IMR-90 (cell line): ENCODE data around the gene MEGF8. TPM values are rescaled to one million over a fixed set of nuclear protein-coding genes. Genes with fewer than 3 reads are reported as not detected.

Experiments used
- ATAC-seq: fragments of 200-7000 bp; cut with Tn5 transposase; 2 replicates; pipeline ENCODE4 v1.9.1; 2020; ENCODE audit warnings: low read depth, mild to moderate bottlenecking, moderate library complexity
- BruUV-seq: library from RNA; stranded (reverse); fragments of 400-500 nt; replicated peaks from 2 replicates; lab custom pipeline; 2021; lab: Mats Ljungman, UMichigan
- CTCF ChIA-PET: fragments of 300-600 bp; formaldehyde crosslinking; extraction: SDS; loops from one replicate; lab custom pipeline; 2021; ENCODE audit warnings: antibody characterized with exemption; lab: Yijun Ruan, JAX
- POLR2A ChIA-PET: fragments of 300-600 bp; sonication (Branson Sonifier 250); formaldehyde crosslinking; loops from one replicate; lab custom pipeline; 2022; ENCODE audit warnings: antibody characterized with exemption; ENCODE audit not compliant: unreplicated experiment; lab: Charles Lee
- DNase-seq: peaks from one replicate; pipeline ENCODE4 v3.0.0; 2013
- H2AFZ ChIP-seq: replicated peaks from 2 replicates; pipeline ENCODE3; 2013; ENCODE audit warnings: low read length, mild to moderate bottlenecking; ENCODE audit not compliant: poor library complexity
- H2AK5ac ChIP-seq: 2 replicates; pipeline ENCODE4 v1.6.1; 2013; ENCODE audit warnings: low read depth, low read length, inconsistent platforms
- H2AK9ac ChIP-seq: replicated peaks from 2 replicates; pipeline ENCODE3; 2013; ENCODE audit warnings: mild to moderate bottlenecking, low read depth, low read length, moderate library complexity; ENCODE audit not compliant: poor library complexity
- H2BK120ac ChIP-seq: 2 replicates; pipeline ENCODE4 v1.6.1; 2013; ENCODE audit warnings: low read depth, low read length, inconsistent platforms
- H2BK15ac ChIP-seq: 3 replicates; pipeline ENCODE4 v1.6.1; 2013; ENCODE audit warnings: low read depth, low read length, inconsistent platforms
- H2BK20ac ChIP-seq: 2 replicates; pipeline ENCODE4 v1.6.1; 2013; ENCODE audit warnings: low read depth, mild to moderate bottlenecking, inconsistent platforms, low read length, moderate library complexity
- H2BK5ac ChIP-seq: 2 replicates; pipeline ENCODE4 v1.6.1; 2013; ENCODE audit warnings: mild to moderate bottlenecking, low read depth, low read length, inconsistent platforms; ENCODE audit not compliant: poor library complexity, severe bottlenecking
- H3K14ac ChIP-seq: replicated peaks from 2 replicates; pipeline ENCODE4 v1.6.1; 2013; ENCODE audit warnings: low read depth, low read length, inconsistent platforms
- H3K18ac ChIP-seq: 2 replicates; pipeline ENCODE4 v1.6.1; 2013; ENCODE audit warnings: low read depth, low read length, control low read depth
- H3K23ac ChIP-seq: 2 replicates; pipeline ENCODE4 v1.6.1; 2013; ENCODE audit warnings: low read depth, low read length, inconsistent platforms
- H3K27ac ChIP-seq: 2 replicates; pipeline ENCODE4 v1.5.1; 2013; ENCODE audit warnings: mild to moderate bottlenecking, control low read depth, low read length; ENCODE audit not compliant: insufficient read depth
- H3K27me3 ChIP-seq: 2 replicates; pipeline ENCODE4 v1.6.1; 2013; ENCODE audit warnings: low read length; ENCODE audit not compliant: control insufficient read depth, insufficient read depth
- H3K36me3 ChIP-seq: 2 replicates; pipeline ENCODE4 v1.6.1; 2013; ENCODE audit warnings: low read length, mixed read lengths; ENCODE audit not compliant: control insufficient read depth, insufficient read depth
- H3K4ac ChIP-seq: 2 replicates; pipeline ENCODE4 v1.6.1; 2013; ENCODE audit warnings: low read depth, low read length, inconsistent platforms
- H3K4me1 ChIP-seq: 2 replicates; pipeline ENCODE4 v1.6.1; 2013; ENCODE audit warnings: low read length, mixed read lengths; ENCODE audit not compliant: control insufficient read depth, insufficient read depth
- H3K4me2 ChIP-seq: 2 replicates; pipeline ENCODE4 v1.6.1; 2013; ENCODE audit warnings: low read depth, mild to moderate bottlenecking, control low read depth, low read length, moderate library complexity
- H3K4me3 ChIP-seq: 2 replicates; pipeline ENCODE4 v1.5.1; 2013; ENCODE audit warnings: low read depth, mild to moderate bottlenecking, control low read depth, low read length, moderate library complexity; ENCODE audit not compliant: insufficient read depth
- H3K56ac ChIP-seq: 2 replicates; pipeline ENCODE4 v1.6.1; 2013; ENCODE audit warnings: low read length, inconsistent platforms; ENCODE audit not compliant: insufficient read depth; ENCODE audit errors: extremely low read depth
- H3K79me1 ChIP-seq, 2 experiments: 2 replicates each; pipeline ENCODE4 v1.6.1; 2013; ENCODE audit warnings: low read length in 2 of 2, inconsistent platforms in 1 of 2, low read depth in 1 of 2
- H3K9ac ChIP-seq: 2 replicates; pipeline ENCODE4 v1.6.1; 2013; ENCODE audit warnings: low read depth, low read length, control low read depth
- H3K9me1 ChIP-seq: 2 replicates; pipeline ENCODE4 v1.6.1; 2013; ENCODE audit warnings: low read length, inconsistent platforms; ENCODE audit not compliant: insufficient read depth
- H3K9me3 ChIP-seq: 2 replicates; pipeline ENCODE4 v1.6.1; 2013; ENCODE audit warnings: low read length; ENCODE audit not compliant: control insufficient read depth, insufficient read depth
- H4K20me1 ChIP-seq: 2 replicates; pipeline ENCODE4 v1.6.1; 2013; ENCODE audit warnings: low read length, inconsistent platforms; ENCODE audit not compliant: insufficient read depth
- H4K5ac ChIP-seq: 2 replicates; pipeline ENCODE4 v1.6.1; 2013; ENCODE audit warnings: mild to moderate bottlenecking, low read depth, low read length, control low read depth
- H4K8ac ChIP-seq, 2 experiments: 2 replicates each; pipeline ENCODE4 v1.6.1; 2013; ENCODE audit warnings: low read depth in 2 of 2, low read length in 2 of 2, control low read depth in 1 of 2, inconsistent platforms in 1 of 2
- H4K91ac ChIP-seq: 2 replicates; pipeline ENCODE4 v1.6.1; 2013; ENCODE audit warnings: low read depth, low read length, inconsistent platforms; ENCODE audit not compliant: insufficient read depth
- BHLHE40 ChIP-seq: fragments of 150-350 bp; IDR thresholded peaks from 2 replicates; pipeline ENCODE4 v1.6.1; 2016; ENCODE audit warnings: mild to moderate bottlenecking, low read depth, low read length
- ELK1 ChIP-seq: fragments of 150-350 bp; IDR thresholded peaks from 2 replicates; pipeline ENCODE4 v1.6.1; 2016; ENCODE audit warnings: low read depth, mild to moderate bottlenecking, low read length, moderate library complexity, borderline replicate concordance
- FOS ChIP-seq: fragments of 150-350 bp; IDR thresholded peaks from 2 replicates; pipeline ENCODE4 v1.6.1; 2016; ENCODE audit warnings: low read depth, low read length
- MAZ ChIP-seq: IDR thresholded peaks from 2 replicates; pipeline ENCODE4 v1.6.1; 2012; ENCODE audit warnings: low read depth, mild to moderate bottlenecking, low read length, improper control_type of control experiment, moderate library complexity, borderline replicate concordance
- MXI1 ChIP-seq: IDR thresholded peaks from 2 replicates; pipeline ENCODE4 v1.6.1; 2012; ENCODE audit warnings: low read depth, mild to moderate bottlenecking, low read length, moderate library complexity, borderline replicate concordance
- NFE2L2 ChIP-seq: fragments of 150-350 bp; IDR thresholded peaks from 2 replicates; pipeline ENCODE4 v1.6.1; 2016; ENCODE audit warnings: low read depth, mild to moderate bottlenecking, low read length
- POLR2A ChIP-seq: IDR thresholded peaks from 2 replicates; pipeline ENCODE4 v1.6.1; 2012; ENCODE audit warnings: mild to moderate bottlenecking, low read depth, low read length
- RAD21 ChIP-seq: IDR thresholded peaks from 2 replicates; pipeline ENCODE4 v1.6.1; 2012; ENCODE audit warnings: low read length, improper control_type of control experiment
- RCOR1 ChIP-seq: IDR thresholded peaks from 2 replicates; pipeline ENCODE4 v1.6.1; 2012; ENCODE audit warnings: mild to moderate bottlenecking, low read length, improper control_type of control experiment; ENCODE audit not compliant: insufficient replicate concordance
- WGBS, 2 experiments: methylation state at CpG; one replicate each; pipeline versions ENCODE4 v1.1.5 to v1.1.7; 2013; ENCODE audit warnings: missing lambda C conversion rate in 2 of 2; ENCODE audit not compliant: insufficient read length in 1 of 2; ENCODE audit errors: extremely low coverage in 2 of 2; 5-methylcytosine and 5-hydroxymethylcytosine counted together
- dilution Hi-C: fragments of 300-500 bp; cut with HindIII; formaldehyde crosslinking; loops from one replicate; pipeline ENCODE4 v1.14.3; 2018; ENCODE audit warnings: low sequenced_read_pairs; ENCODE audit not compliant: unreplicated experiment
- in situ Hi-C: fragments of 300-500 bp; cut with MboI; formaldehyde crosslinking; loops from 3 replicates; pipeline ENCODE4 v1.14.3; 2019; ENCODE audit warnings: low sequenced_read_pairs, inconsistent platforms, mixed read lengths
- intact Hi-C: fragments of 100-400 bp; cut with micrococcal nuclease; formaldehyde crosslinking; loops from 2 replicates; pipeline ENCODE4 v1.10.0; 2022
- polyA plus RNA-seq, 3 experiments: library from polyadenylated mRNA; depleted of rRNA; stranded (reverse); fragments of >200 nt; gene quantifications; 2 replicates each; pipeline ENCODE4 v1.2.3, GENCODE V29; 2012; ENCODE audit warnings: low replicate concordance in 1 of 3
- total RNA-seq: library from RNA; depleted of rRNA; stranded (reverse); fragments of >200 nt; gene quantifications from 2 replicates; pipeline ENCODE4 v1.2.3, GENCODE V29; 2012

The MEGF8 gene
- total and polyA plus RNA-seq, 2 of the 4 experiments (the other 2 are of a cell fraction), result 2.3 to 12.5 TPM

GRCh38 chr19:42276284-42276683 lies 49.2 kb upstream of the MEGF8 start:
- Histone ChIP-seq H3K18ac (no peak overlapping the region), H3K4ac (no peak overlapping the region), H2AK5ac (no peak overlapping the region), H3K9me3 (no peaks in the 10 kb centered on the region), H3K79me1 (peaks cover 35 to 69% of the 10 kb centered on the region in 2 experiments), H2AK9ac (no peak overlapping the region), H2BK20ac (no peak overlapping the region), H4K5ac (no peak overlapping the region), H2BK120ac (no peak overlapping the region), H4K8ac (no peak overlapping the region), H4K91ac (no peak overlapping the region), H3K9ac (no peak overlapping the region), H2AFZ (no peak overlapping the region), H3K56ac (no peak overlapping the region), H3K36me3 (peaks cover 29% of the 10 kb centered on the region), H3K23ac (0 out of 2 replicates have a peak overlapping the region, but pooled peaks have one; percentile 17), H3K4me3 (no peak overlapping the region), H3K27me3 (no peaks in the 10 kb centered on the region), H4K20me1 (peaks cover 34% of the 10 kb centered on the region; the same call in 1 of the 2 replicates), H2BK5ac (no peak overlapping the region), H3K27ac (no peak overlapping the region), H3K14ac (no peak overlapping the region), H3K4me1 (peaks cover 26% of the 10 kb centered on the region), H3K9me1 (peaks cover 8% of the 10 kb centered on the region; the same call in 1 of the 2 replicates), H2BK15ac (no peak overlapping the region), H3K4me2 (no peak overlapping the region)
- dilution Hi-C loops, result no loop called here
- TF ChIP-seq RAD21 (no peak), RCOR1 (no peak), FOS (no peak), MXI1 (no peak), ELK1 (no peak), POLR2A (no peak), NFE2L2 (no peak), BHLHE40 (no peak), MAZ (no peak)
- in situ Hi-C loops, result no loop called here
- ChIA-PET POLR2A (no interaction called here), CTCF (no interaction called here)
- no CpG with 5 or more reads among the region's 3 CpGs for WGBS, 2 experiments
- ATAC-seq (no peak), DNase-seq (no peak)
- intact Hi-C loops, result no loop called here
- BruUV-seq, result no TSS peak
